HG02642 (cell line): Measurements from ENCODE around the gene CTIF.

ENCODE experiments used
- ATAC-seq: cut with Tn5 transposase; IDR thresholded peaks from one replicate; pipeline ENCODE4 v1.9.1; 2021; ENCODE audit warnings: mild to moderate bottlenecking; ENCODE audit not compliant: unreplicated experiment, poor library complexity

CTIF gene

GRCh38 chr18:48885266-48885923 lies 346.6 kb downstream of the CTIF start:
- no peak for ATAC-seq

- ATAC-seq, result no peak
Observed at GRCh38 chr18:48885924-48886400, 347.1 kb downstream of the CTIF start.

- ATAC-seq, result no peak
Observed at GRCh38 chr18:48886520-48887293, 347.9 kb downstream of the CTIF start.

- no peak for ATAC-seq
Observed at GRCh38 chr18:48887294-48887904, 348.6 kb downstream of the CTIF start.

GRCh38 chr18:48887905-48888772 lies 349.3 kb downstream of the CTIF start:
- ATAC-seq, result no peak

GRCh38 chr18:48888773-48889080 lies 349.9 kb downstream of the CTIF start:
- no peak for ATAC-seq

- no peak for ATAC-seq
Observed at GRCh38 chr18:48889115-48889941, 350.5 kb downstream of the CTIF start.

- no peak for ATAC-seq
Observed at GRCh38 chr18:48889981-48890762, 351.3 kb downstream of the CTIF start.

GRCh38 chr18:48891721-48892120 lies 352.9 kb downstream of the CTIF start:
- ATAC-seq, result no peak

GRCh38 chr18:48892146-48892855 lies 353.5 kb downstream of the CTIF start:
- ATAC-seq, result no peak

GRCh38 chr18:48893061-48893607 lies 354.3 kb downstream of the CTIF start:
- ATAC-seq, result no peak

GRCh38 chr18:48893608-48894600 lies 355.1 kb downstream of the CTIF start:
- ATAC-seq, result no peak

GRCh38 chr18:48894799-48895346 lies 356.0 kb downstream of the CTIF start:
- ATAC-seq, result no peak

GRCh38 chr18:48896326-48896874 lies 357.6 kb downstream of the CTIF start:
- no peak for ATAC-seq

- no peak for ATAC-seq
Observed at GRCh38 chr18:48896875-48897511, 358.2 kb downstream of the CTIF start.

- no peak for ATAC-seq
Observed at GRCh38 chr18:48897531-48897930, 358.7 kb downstream of the CTIF start.
